ENCODE data around the gene AKR7A2.
"Not testable (repeated sequence)": the region's sequence is repeated elsewhere in the genome, so short reads cannot be mapped to it uniquely, and the experiment has no call there.

The AKR7A2 gene

GRCh38 chr1:19260211-19261138 lies 51.5 kb downstream of the AKR7A2 start:
- no peak for DNase-seq (ENCODE audit: low spot score)

GRCh38 chr1:19258353-19258752 lies 53.6 kb downstream of the AKR7A2 start:
- DNase-seq (ENCODE audit: low spot score), result no peak

- DNase-seq (ENCODE audit: low spot score), result no peak
These were observed 54.6 kb downstream of the AKR7A2 start for GRCh38 chr1:19257178-19257914.

- not testable (repeated sequence) for DNase-seq (ENCODE audit: low spot score)
These were observed 55.6 kb downstream of the AKR7A2 start for GRCh38 chr1:19256301-19256700.

GRCh38 chr1:19255288-19255687 lies 56.7 kb downstream of the AKR7A2 start:
- DNase-seq (ENCODE audit: low spot score), result no peak

GRCh38 chr1:19254416-19254815 lies 57.5 kb downstream of the AKR7A2 start:
- no peak for DNase-seq (ENCODE audit: low spot score)

Measured in ecto neural progenitor cell (in vitro differentiated cells).